Hepatocyte (in vitro differentiated cells): ENCODE data around the gene SUPT20HL1. TPM values are rescaled to one million over a fixed set of nuclear protein-coding genes. Genes with fewer than 3 reads are reported as not detected.
A peak's percentile ranks its signal among the peaks of the same experiment; 100 is the strongest.

ENCODE experiments used
- DNase-seq: peaks from one replicate; pipeline ENCODE4 v3.0.0-alpha.2; 2016; ENCODE audit warnings: low spot score
- H2AFZ ChIP-seq: fragments of 200-600 bp; sonication (generic); 2 replicates; pipeline ENCODE4 v1.6.0; 2016; ENCODE audit warnings: antibody characterized with exemption, mild to moderate bottlenecking
- H3K27ac ChIP-seq: fragments of 200-600 bp; sonication (generic); 2 replicates; pipeline ENCODE4 v1.5.1; 2016; ENCODE audit warnings: mild to moderate bottlenecking
- H3K27me3 ChIP-seq: fragments of 200-600 bp; sonication (generic); 2 replicates; pipeline ENCODE4 v1.6.1; 2016
- H3K36me3 ChIP-seq: fragments of 200-600 bp; sonication (generic); replicated peaks from 2 replicates; pipeline ENCODE4 v1.5.1; 2016; ENCODE audit warnings: low read depth; ENCODE audit not compliant: insufficient read depth
- H3K4me1 ChIP-seq: fragments of 200-600 bp; sonication (generic); 2 replicates; pipeline ENCODE4 v1.5.1; 2016; ENCODE audit warnings: mild to moderate bottlenecking, moderate library complexity; ENCODE audit not compliant: insufficient read depth
- H3K4me2 ChIP-seq: fragments of 200-600 bp; sonication (generic); 2 replicates; pipeline ENCODE4 v1.6.0; 2016
- H3K4me3 ChIP-seq: fragments of 200-600 bp; sonication (generic); 2 replicates; pipeline ENCODE4 v1.5.1; 2016; ENCODE audit warnings: mild to moderate bottlenecking
- H3K79me2 ChIP-seq: fragments of 200-600 bp; sonication (generic); 2 replicates; pipeline ENCODE4 v1.6.0; 2017; ENCODE audit warnings: mild to moderate bottlenecking
- H3K9me2 ChIP-seq: fragments of 200-600 bp; sonication (generic); replicated peaks from 2 replicates; pipeline ENCODE4 v1.6.0; 2017; ENCODE audit warnings: mild to moderate bottlenecking; ENCODE audit not compliant: insufficient read depth
- H3K9me3 ChIP-seq: fragments of 200-600 bp; sonication (generic); 2 replicates; pipeline ENCODE4 v1.5.1; 2016; ENCODE audit warnings: low read depth, mild to moderate bottlenecking
- H4K20me1 ChIP-seq: fragments of 200-600 bp; sonication (generic); 2 replicates; pipeline ENCODE4 v1.6.0; 2016; ENCODE audit warnings: mild to moderate bottlenecking; ENCODE audit not compliant: insufficient read depth, poor library complexity, severe bottlenecking
- EZH2 ChIP-seq: fragments of 200-600 bp; sonication (generic); IDR thresholded peaks from 2 replicates; pipeline ENCODE4 v1.6.1; 2016; ENCODE audit warnings: antibody characterized with exemption, mild to moderate bottlenecking, borderline replicate concordance
- EZH2phosphoT487 ChIP-seq: fragments of 200-600 bp; sonication (generic); IDR thresholded peaks from one replicate; pipeline ENCODE4 v1.6.1; 2018; ENCODE audit warnings: antibody characterized with exemption, mild to moderate bottlenecking, low read depth, moderate library complexity; ENCODE audit not compliant: unreplicated experiment, severe bottlenecking
- WGBS: methylation state at CpG from one replicate; pipeline ENCODE4 v1.1.6; 2016; ENCODE audit warnings: low lambda C conversion rate; ENCODE audit errors: missing lambda C conversion rate; 5-methylcytosine and 5-hydroxymethylcytosine counted together
- polyA plus RNA-seq: library from polyadenylated mRNA; unstranded; fragments of >200 nt; fragmentation: Nextera tagmentation; extraction: Ambion mirVana; gene quantifications from 2 replicates; pipeline ENCODE4 v1.2.1, GENCODE V29; 2016
- total RNA-seq: library from RNA; depleted of rRNA; stranded (reverse); fragments of >200 nt; gene quantifications from 2 replicates; pipeline ENCODE4 v1.2.3, GENCODE V29; 2014
- TF ChIP-seq, protein P1 (sequence below): fragments of 200-600 bp; sonication (generic); IDR thresholded peaks from 2 replicates; pipeline ENCODE4 v1.5.1; 2016; ENCODE audit warnings: antibody characterized with exemption, mild to moderate bottlenecking; ENCODE audit not compliant: poor library complexity

The SUPT20HL1 gene
- total and polyA plus RNA-seq, 2 experiments from 2014 or later: 0.07 TPM; not detected in 1

DNA sequence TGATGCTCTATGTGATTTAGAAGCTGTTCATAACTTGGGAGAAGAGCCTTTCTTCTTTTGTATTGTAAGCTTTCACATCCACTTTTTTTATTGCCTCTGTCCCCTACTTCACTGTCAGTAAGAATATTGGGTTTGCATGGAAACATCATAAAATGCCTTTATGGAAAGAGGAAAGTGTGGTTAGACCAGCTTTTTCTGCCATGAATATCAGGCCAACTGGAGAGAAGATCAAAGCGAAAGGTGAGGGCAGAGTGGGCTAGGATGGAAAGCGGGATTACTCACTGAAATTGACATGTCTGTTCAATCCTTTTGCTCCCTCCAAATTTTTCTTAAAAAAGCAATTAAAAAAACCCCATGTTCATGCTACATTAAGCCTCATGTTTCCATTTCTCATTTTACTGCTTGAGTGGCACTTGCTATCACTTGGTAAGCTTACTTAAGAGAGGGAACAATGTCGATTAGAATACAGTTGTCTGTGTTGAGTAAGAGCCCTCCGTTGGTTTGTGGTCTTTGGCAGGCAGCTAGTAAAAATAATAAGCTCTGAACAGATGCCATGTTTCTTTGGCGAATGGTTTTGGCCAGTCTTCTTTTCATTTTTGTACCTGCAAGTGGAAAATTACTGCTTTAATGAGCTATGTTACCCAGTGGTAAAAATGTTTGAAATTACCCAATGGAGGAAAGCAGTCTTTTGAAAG, 35.9 kb downstream of the SUPT20HL1 start:
- Histone ChIP-seq H3K9me2 (no peaks in the 10 kb centered on the region), H3K27ac (peak overlapping the region; percentile 0)
- WGBS: 60% methylated on average over 5 of the region's 5 CpGs

DNA sequence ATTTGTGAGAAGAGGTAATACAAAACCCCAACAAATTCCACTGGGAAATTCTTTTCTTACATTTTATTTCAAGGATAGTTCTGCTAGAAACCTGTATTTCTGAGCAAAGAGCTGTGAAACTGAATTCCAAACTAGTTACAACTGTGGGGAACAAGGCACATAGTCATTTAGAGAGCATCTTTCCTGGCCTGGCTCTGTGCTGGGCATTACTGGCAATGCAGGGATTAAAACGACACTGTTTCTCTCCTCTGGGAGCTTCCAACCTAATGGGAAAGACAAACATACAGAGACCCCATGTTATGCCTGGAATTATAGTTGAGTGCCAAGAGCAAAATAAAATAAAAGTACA, 36.5 kb downstream of the SUPT20HL1 start:
- Histone ChIP-seq H3K9me2 (no peaks in the 10 kb centered on the region), H3K9me3 (no peaks in the 10 kb centered on the region), H3K4me2 (no peak overlapping the region), H3K36me3 (no peaks in the 10 kb centered on the region), H3K27ac (peak overlapping the region; percentile 0), H3K79me2 (no peaks in the 10 kb centered on the region), H4K20me1 (no peaks in the 10 kb centered on the region), H3K27me3 (peaks cover 11% of the 10 kb centered on the region), H2AFZ (no peak overlapping the region), H3K4me3 (no peak overlapping the region), H3K4me1 (no peaks in the 10 kb centered on the region)
- WGBS: 57% methylated on average over 1 of the region's 1 CpG
- TF ChIP-seq EZH2phosphoT487: no peak
- TF ChIP-seq EZH2: no peak
- TF ChIP-seq, protein P1, sequence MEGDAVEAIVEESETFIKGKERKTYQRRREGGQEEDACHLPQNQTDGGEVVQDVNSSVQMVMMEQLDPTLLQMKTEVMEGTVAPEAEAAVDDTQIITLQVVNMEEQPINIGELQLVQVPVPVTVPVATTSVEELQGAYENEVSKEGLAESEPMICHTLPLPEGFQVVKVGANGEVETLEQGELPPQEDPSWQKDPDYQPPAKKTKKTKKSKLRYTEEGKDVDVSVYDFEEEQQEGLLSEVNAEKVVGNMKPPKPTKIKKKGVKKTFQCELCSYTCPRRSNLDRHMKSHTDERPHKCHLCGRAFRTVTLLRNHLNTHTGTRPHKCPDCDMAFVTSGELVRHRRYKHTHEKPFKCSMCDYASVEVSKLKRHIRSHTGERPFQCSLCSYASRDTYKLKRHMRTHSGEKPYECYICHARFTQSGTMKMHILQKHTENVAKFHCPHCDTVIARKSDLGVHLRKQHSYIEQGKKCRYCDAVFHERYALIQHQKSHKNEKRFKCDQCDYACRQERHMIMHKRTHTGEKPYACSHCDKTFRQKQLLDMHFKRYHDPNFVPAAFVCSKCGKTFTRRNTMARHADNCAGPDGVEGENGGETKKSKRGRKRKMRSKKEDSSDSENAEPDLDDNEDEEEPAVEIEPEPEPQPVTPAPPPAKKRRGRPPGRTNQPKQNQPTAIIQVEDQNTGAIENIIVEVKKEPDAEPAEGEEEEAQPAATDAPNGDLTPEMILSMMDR: no peak
- DNase-seq: no peak

More for the DNA sequence above, 35.9 kb downstream of the SUPT20HL1 start:
- no peak overlapping the region for H3K4me2 ChIP-seq
- no peaks in the 10 kb centered on the region for H3K9me3 ChIP-seq
- no peaks in the 10 kb centered on the region for H3K79me2 ChIP-seq
- no peak overlapping the region for H2AFZ ChIP-seq
- H3K27me3 ChIP-seq: peaks cover 11% of the 10 kb centered on the region
- no peaks in the 10 kb centered on the region for H3K36me3 ChIP-seq
- no peak overlapping the region for H3K4me3 ChIP-seq
- no peak for TF ChIP-seq EZH2
- TF ChIP-seq EZH2phosphoT487: no peak
- TF ChIP-seq, protein P1: no peak
- no peaks in the 10 kb centered on the region for H4K20me1 ChIP-seq
- H3K4me1 ChIP-seq: no peaks in the 10 kb centered on the region
- no peak for DNase-seq

GRCh38 chrX:24398766-24399165, 38.3 kb downstream of the SUPT20HL1 start:
- H4K20me1 ChIP-seq: no peaks in the 10 kb centered on the region
- H3K9me3 ChIP-seq: no peaks in the 10 kb centered on the region
- no peaks in the 10 kb centered on the region for H3K9me2 ChIP-seq
- H3K27me3 ChIP-seq: peaks cover 6% of the 10 kb centered on the region
- no peaks in the 10 kb centered on the region for H3K79me2 ChIP-seq
- no peaks in the 10 kb centered on the region for H3K4me1 ChIP-seq
- no peak overlapping the region for H3K4me2 ChIP-seq
- no peak overlapping the region for H3K4me3 ChIP-seq
- WGBS: 81% methylated on average over 2 of the region's 2 CpGs
- no peak overlapping the region for H3K27ac ChIP-seq
- TF ChIP-seq EZH2phosphoT487: no peak
- TF ChIP-seq, protein P1: no peak
- no peak for TF ChIP-seq EZH2
- DNase-seq: no peak
- no peak overlapping the region for H2AFZ ChIP-seq
- no peaks in the 10 kb centered on the region for H3K36me3 ChIP-seq
